Prostate gland (tissue), 2 donors: ENCODE results near the gene ELMO1. TPM values are rescaled to one million over a fixed set of nuclear protein-coding genes. Genes with fewer than 3 reads are reported as not detected.
A peak's percentile ranks its signal among the peaks of the same experiment; 100 is the strongest.

Experiments
- DNase-seq: peaks from one replicate; pipeline ENCODE4 v3.0.0-alpha.2; 2019; ENCODE audit warnings: low spot score
- H3K27ac ChIP-seq, 2 donors: fragments of 200-600 bp; sonication (generic); 2 replicates each; pipeline ENCODE4 v1.5.1; 2017 to 2019
- H3K27me3 ChIP-seq: fragments of 200-600 bp; sonication (generic); replicated peaks from 2 replicates; pipeline ENCODE4 v1.5.1; 2019; ENCODE audit not compliant: insufficient read depth
- H3K36me3 ChIP-seq, 2 donors: fragments of 200-600 bp; sonication (generic); 1 replicate in 1 of 2; 2 replicates in 1 of 2; pipeline versions ENCODE4 v1.5.1 to v1.8.1; 2017 to 2019
- H3K4me1 ChIP-seq: fragments of 200-600 bp; sonication (generic); replicated peaks from 2 replicates; pipeline ENCODE4 v1.5.1; 2019
- H3K4me3 ChIP-seq, 2 donors: fragments of 200-600 bp; sonication (generic); 2 replicates each; pipeline ENCODE4 v1.5.1; 2017 to 2019
- H3K9me3 ChIP-seq: fragments of 200-600 bp; sonication (generic); 2 replicates; pipeline ENCODE4 v1.5.1; 2017
- CTCF ChIP-seq, 4 experiments: fragments of 200-600 bp in 2 of 4; fragments of 450-650 bp in 2 of 4; sonication (generic) in 2 of 4; IDR thresholded peaks; 1 replicate in 3 of 4; 2 replicates in 1 of 4; pipeline ENCODE4 v1.5.1; 2016 to 2019; ENCODE audit warnings: antibody characterized with exemption in 4 of 4, mild to moderate bottlenecking in 2 of 4, moderate library complexity in 2 of 4
- POLR2A ChIP-seq: fragments of 450-650 bp; IDR thresholded peaks from one replicate; pipeline ENCODE4 v1.6.1; 2016; ENCODE audit warnings: antibody characterized with exemption, mild to moderate bottlenecking
- POLR2AphosphoS5 ChIP-seq: sonication (generic); formaldehyde crosslinking; IDR thresholded peaks from one replicate; pipeline ENCODE4 v1.6.1; 2017; ENCODE audit warnings: antibody characterized with exemption
- WGBS: methylation state at CpG from one replicate; pipeline ENCODE4 v1.1.5; 2018; 5-methylcytosine and 5-hydroxymethylcytosine counted together
- intact Hi-C: fragments of 100-400 bp; cut with DNase I; formaldehyde crosslinking; loops from one replicate; pipeline ENCODE4 v1.14.2; 2022
- total RNA-seq, 2 donors: library from RNA; depleted of rRNA; stranded (reverse); fragments of >200 nt; gene quantifications; one replicate each; pipeline ENCODE4 v1.1.0, GENCODE V29; 2016

ELMO1 gene
- total RNA-seq, 2 donors from 2014 or later = 6.7 to 19.3 TPM

GRCh38 chr7:37097983-37098382 is 350.7 kb downstream of the ELMO1 start:
- H3K4me1 ChIP-seq = no peaks in the 10 kb centered on the region
- no peak for TF ChIP-seq POLR2AphosphoS5
- TF ChIP-seq CTCF (IDR thresholded peaks at IDR 0.05) = no peak
- TF ChIP-seq POLR2A = no peak
- no peak overlapping the region for H3K27ac ChIP-seq
- intact Hi-C loops = no loop called here
- no peak overlapping the region for H3K4me3 ChIP-seq
- 98% methylated on average over 1 of the region's 1 CpG for WGBS
- DNase-seq = no peak
- H3K27me3 ChIP-seq = no peaks in the 10 kb centered on the region
- no peaks in the 10 kb centered on the region for H3K36me3 ChIP-seq
- H3K9me3 ChIP-seq = no peaks in the 10 kb centered on the region

GRCh38 chr7:37097276-37097675 is 351.4 kb downstream of the ELMO1 start:
- Histone ChIP-seq H3K27me3 (no peaks in the 10 kb centered on the region), H3K36me3 (no peaks in the 10 kb centered on the region), H3K4me3 (no peak overlapping the region), H3K27ac (no peak overlapping the region), H3K9me3 (no peaks in the 10 kb centered on the region), H3K4me1 (no peaks in the 10 kb centered on the region)
- intact Hi-C loops = no loop called here
- DNase-seq = no peak
- 91% methylated on average over 8 of the region's 8 CpGs for WGBS
- no peak for TF ChIP-seq POLR2A

GRCh38 chr7:37096341-37096740 is 352.3 kb downstream of the ELMO1 start:
- intact Hi-C loops = no loop called here
- H3K4me3 ChIP-seq = no peak overlapping the region
- no peaks in the 10 kb centered on the region for H3K9me3 ChIP-seq
- H3K4me1 ChIP-seq = no peaks in the 10 kb centered on the region
- H3K27ac ChIP-seq = no peak overlapping the region
- DNase-seq = peak; percentile 7
- no peaks in the 10 kb centered on the region for H3K36me3 ChIP-seq
- 66% methylated on average over 6 of the region's 6 CpGs for WGBS
- H3K27me3 ChIP-seq = no peaks in the 10 kb centered on the region
- TF ChIP-seq POLR2AphosphoS5 (peak; percentile 26), CTCF (IDR thresholded peaks at IDR 0.05) (no peak), POLR2A (no peak)

- DNase-seq = no peak
- H3K27me3 ChIP-seq = no peaks in the 10 kb centered on the region
- H3K9me3 ChIP-seq = no peaks in the 10 kb centered on the region
- intact Hi-C loops = no loop called here
- no peaks in the 10 kb centered on the region for H3K36me3 ChIP-seq
- no peak overlapping the region for H3K4me3 ChIP-seq
- no peaks in the 10 kb centered on the region for H3K4me1 ChIP-seq
- no peak overlapping the region for H3K27ac ChIP-seq
- 44% methylated on average over 1 of the region's 1 CpG for WGBS
- no peak for TF ChIP-seq CTCF (IDR thresholded peaks at IDR 0.05)
- no peak for TF ChIP-seq POLR2AphosphoS5
- no peak for TF ChIP-seq POLR2A
These were observed 353.5 kb downstream of the ELMO1 start for GRCh38 chr7:37095122-37095521.

GRCh38 chr7:37093257-37093656 is 355.4 kb downstream of the ELMO1 start:
- TF ChIP-seq POLR2A (no peak), POLR2AphosphoS5 (no peak)
- DNase-seq = no peak
- Histone ChIP-seq H3K36me3 (no peaks in the 10 kb centered on the region), H3K4me1 (no peaks in the 10 kb centered on the region), H3K4me3 (no peak overlapping the region), H3K27me3 (no peaks in the 10 kb centered on the region), H3K27ac (no peak overlapping the region), H3K9me3 (no peaks in the 10 kb centered on the region)
- intact Hi-C loops = no loop called here

- TF ChIP-seq CTCF (IDR thresholded peaks at IDR 0.05) = no peak
These were observed 356.1 kb downstream of the ELMO1 start for GRCh38 chr7:37092548-37092947.

More at GRCh38 chr7:37092548-37092947, 356.1 kb downstream of the ELMO1 start:
- Histone ChIP-seq H3K4me1 (no peaks in the 10 kb centered on the region), H3K27ac (no peak overlapping the region), H3K9me3 (no peaks in the 10 kb centered on the region), H3K4me3 (no peak overlapping the region), H3K27me3 (no peaks in the 10 kb centered on the region), H3K36me3 (no peaks in the 10 kb centered on the region)
- DNase-seq = no peak
- intact Hi-C loops = no loop called here
- 74% methylated on average over 6 of the region's 6 CpGs for WGBS
